K562 (cell line): ENCODE data around the gene TOR3A. TPM values are rescaled to one million over a fixed set of nuclear protein-coding genes. Genes with fewer than 3 reads are reported as not detected.

Experiments
- ATAC-seq: fragments of 200-7000 bp; cut with Tn5 transposase; 3 replicates; pipeline ENCODE4 v1.9.1; 2020; ENCODE audit warnings: moderate library complexity
- BruUV-seq: library from RNA; stranded (reverse); fragments of 400-500 nt; replicated peaks from 2 replicates; lab custom pipeline; 2021; lab: Mats Ljungman, UMichigan
- CTCF ChIA-PET: fragments of 300-600 bp; formaldehyde crosslinking; extraction: SDS; loops from one replicate; lab custom pipeline; 2021; ENCODE audit warnings: low intra/inter-chr PET ratio; lab: Yijun Ruan, JAX
- POLR2A ChIA-PET: fragments of 300-600, 350-650 bp; sonication (Branson Sonifier 250); formaldehyde crosslinking; extraction: SDS; loops from one replicate; lab custom pipeline; 2021; ENCODE audit warnings: antibody characterized with exemption, inconsistent platforms; lab: Yijun Ruan, JAX
- DNase-seq, 4 experiments: peaks; one replicate each; pipeline versions ENCODE4 v3.0.0 to v3.0.0-alpha.2; 2011 to 2018; ENCODE audit warnings: low spot score in 3 of 4, mixed read lengths in 3 of 4; ENCODE audit errors: extremely low read depth in 1 of 4
- FAIRE-seq: peaks from 2 replicates; lab custom pipeline; 2011; peaks lifted over from hg19 to GRCh38; lab: Jason Lieb, UNC
- H2AFZ ChIP-seq: 2 replicates; pipeline ENCODE4 v1.6.0; 2011; ENCODE audit warnings: low read depth, low read length, control low read depth, inconsistent platforms
- H3K27ac ChIP-seq: fragments of 200-600 bp; 3 replicates; pipeline ENCODE4 v1.8.0; 2011; ENCODE audit warnings: low read depth, mild to moderate bottlenecking, control low read depth, inconsistent platforms, low read length, moderate library complexity, mixed read lengths; ENCODE audit errors: extremely low read depth
- H3K27me3 ChIP-seq, 2 experiments: fragments of 300-600 bp in 1 of 2; 2 replicates in 1 of 2; 3 replicates in 1 of 2; pipeline versions ENCODE4 v1.6.0 to v1.8.0; 2011; ENCODE audit warnings: inconsistent platforms in 2 of 2, low read length in 2 of 2, mild to moderate bottlenecking in 1 of 2, mixed read lengths in 1 of 2, moderate library complexity in 1 of 2; ENCODE audit not compliant: control insufficient read depth in 2 of 2, insufficient read depth in 2 of 2
- H3K36me3 ChIP-seq: fragments of 300-600 bp; 3 replicates; pipeline ENCODE4 v1.8.0; 2011; ENCODE audit warnings: mild to moderate bottlenecking, low read length, inconsistent platforms; ENCODE audit not compliant: control insufficient read depth, insufficient read depth
- H3K4me1 ChIP-seq, 2 experiments: fragments of 200-600 bp in 1 of 2; replicated peaks in 1 of 2; 2 replicates in 1 of 2; 3 replicates in 1 of 2; pipeline versions ENCODE4 v1.5.1 to v1.8.0; 2011; ENCODE audit warnings: inconsistent platforms in 2 of 2, low read length in 2 of 2, mild to moderate bottlenecking in 1 of 2, mixed read lengths in 1 of 2, moderate library complexity in 1 of 2; ENCODE audit not compliant: control insufficient read depth in 2 of 2, insufficient read depth in 2 of 2
- H3K4me2 ChIP-seq: 2 replicates; pipeline ENCODE4 v1.6.1; 2011; ENCODE audit warnings: low read length, control low read depth, inconsistent platforms, mixed read lengths; ENCODE audit not compliant: insufficient read depth
- H3K4me3 ChIP-seq: fragments of 200-600 bp; sonication (generic), shearing (Covaris generic); 2 replicates; pipeline ENCODE4 v1.5.1; 2016; ENCODE audit warnings: control low read depth, inconsistent platforms
- H3K79me2 ChIP-seq: fragments of 200-600 bp; 3 replicates; pipeline ENCODE4 v1.8.0; 2011; ENCODE audit warnings: low read length, inconsistent platforms; ENCODE audit not compliant: control insufficient read depth, insufficient read depth
- H3K9ac ChIP-seq, 2 experiments: 2 replicates each; pipeline versions ENCODE4 v1.6.0 to v1.6.1; 2011; ENCODE audit warnings: low read depth in 2 of 2, low read length in 2 of 2, control low read depth in 1 of 2, inconsistent platforms in 1 of 2, mild to moderate bottlenecking in 1 of 2, mixed read lengths in 1 of 2; ENCODE audit not compliant: insufficient read depth in 1 of 2
- H3K9me1 ChIP-seq: one replicate; pipeline ENCODE4 v1.6.0; 2011; ENCODE audit warnings: inconsistent platforms, mild to moderate bottlenecking, low read length, moderate library complexity; ENCODE audit not compliant: control insufficient read depth, insufficient read depth
- H3K9me3 ChIP-seq: replicated peaks from 2 replicates; pipeline ENCODE4 v1.5.1; 2011; ENCODE audit warnings: low read depth, low read length, inconsistent platforms; ENCODE audit not compliant: control insufficient read depth, insufficient read depth
- H4K20me1 ChIP-seq: replicated peaks from 2 replicates; pipeline ENCODE4 v1.6.1; 2011; ENCODE audit warnings: low read length, inconsistent platforms, mixed read lengths; ENCODE audit not compliant: control insufficient read depth, insufficient read depth
- DLX4 ChIP-seq: fragments of 250-450 bp; sonication (Bioruptor Pico); IDR thresholded peaks from 2 replicates; pipeline ENCODE4 v1.6.1; 2021; ENCODE audit warnings: mild to moderate bottlenecking
- MTA2 ChIP-seq: fragments of 450-650 bp; IDR thresholded peaks from 2 replicates; pipeline ENCODE4 v1.6.1; 2016; ENCODE audit warnings: low read depth
- NCOA2 ChIP-seq, 2 experiments: fragments of 450-650 bp; IDR thresholded peaks; 2 replicates each; pipeline ENCODE4 v1.6.1; 2018; ENCODE audit warnings: mild to moderate bottlenecking in 2 of 2, moderate library complexity in 1 of 2; ENCODE audit not compliant: partially characterized antibody in 2 of 2
- TAF7 ChIP-seq: fragments of 450-650 bp; IDR thresholded peaks from 2 replicates; pipeline ENCODE4 v1.6.1; 2016; ENCODE audit warnings: missing genetic modification characterization, missing compliant biosample characterization
- TAF9B ChIP-seq: fragments of 450-650 bp; IDR thresholded peaks from 2 replicates; pipeline ENCODE4 v1.6.1; 2018; ENCODE audit warnings: mild to moderate bottlenecking; ENCODE audit not compliant: partially characterized antibody
- TCF3 ChIP-seq: sonication (generic); formaldehyde crosslinking; IDR thresholded peaks from 2 replicates; pipeline ENCODE4 v1.4.0; 2020; ENCODE audit warnings: mild to moderate bottlenecking, missing genetic modification reagents
- UBTF ChIP-seq, 2 experiments: IDR thresholded peaks; 2 replicates each; pipeline ENCODE4 v1.6.1; 2012; ENCODE audit warnings: improper control_type of control experiment in 2 of 2, low read depth in 2 of 2, low read length in 2 of 2, borderline replicate concordance in 1 of 2
- ZC3H4 ChIP-seq: sonication (generic); formaldehyde crosslinking; IDR thresholded peaks from 2 replicates; pipeline ENCODE4 v1.9.0; 2021; ENCODE audit warnings: missing genetic modification reagents, borderline replicate concordance
- ZNF124 ChIP-seq: sonication (generic); formaldehyde crosslinking; IDR thresholded peaks from 2 replicates; pipeline ENCODE4 v1.8.1; 2022; ENCODE audit warnings: missing genetic modification reagents
- ZNF253 ChIP-seq: fragments of 250-450 bp; sonication (Bioruptor Pico); conservative IDR thresholded peaks from 2 replicates; pipeline ENCODE4 v1.6.1; 2021; ENCODE audit warnings: mild to moderate bottlenecking
- WGBS: fragments of 100-300 bp; shearing (Covaris generic); methylation state at CpG from one replicate; pipeline ENCODE4 v1.1.6; 2016; ENCODE audit warnings: low coverage, mixed read lengths; ENCODE audit not compliant: insufficient coverage; ENCODE audit errors: missing lambda C conversion rate; 5-methylcytosine and 5-hydroxymethylcytosine counted together
- in situ Hi-C: fragments of 300-500 bp; cut with MboI; formaldehyde crosslinking; loops from 4 replicates; pipeline ENCODE4 v1.15.0; 2018; ENCODE audit warnings: inconsistent platforms, mixed read lengths
- intact Hi-C: fragments of 100-400 bp; cut with micrococcal nuclease; formaldehyde crosslinking; loops from 2 replicates; pipeline ENCODE4 v1.14.2; 2022
- polyA plus RNA-seq, 8 experiments: library from polyadenylated mRNA; depleted of rRNA in 4 of 8; stranded (reverse) in 5 of 8; unstranded in 3 of 8; fragments of >200 nt; fragmentation: Nextera tagmentation in 2 of 8; fragmentation: Illumina TruSeq in 1 of 8; extraction: Ambion mirVana in 2 of 8; extraction: Trizol in 1 of 8; gene quantifications; 2 replicates each; pipeline versions ENCODE4 v1.2.1 to v1.2.3, GENCODE V29; 2011 to 2014; ENCODE audit warnings: inconsistent platforms in 1 of 8, missing spikeins in 1 of 8
- total RNA-seq, 7 experiments: library from RNA; depleted of rRNA in 6 of 7; stranded (reverse); fragments of >200 nt in 6 of 7; fragmentation: Illumina TruSeq in 2 of 7; extraction: Trizol in 2 of 7; gene quantifications; 2 replicates each; pipeline versions ENCODE4 v1.2.1 to v1.2.3, GENCODE V29; 2011 to 2021; ENCODE audit warnings: low replicate concordance in 1 of 7
- TF ChIP-seq, protein P1 (sequence below): sonication (generic); formaldehyde crosslinking; IDR thresholded peaks from 2 replicates; pipeline ENCODE4 v1.8.0; 2022; ENCODE audit warnings: mild to moderate bottlenecking, missing genetic modification reagents

The TOR3A gene
- total and polyA plus RNA-seq, 9 of the 15 experiments (the other 6 are each of a cell fraction or from before 2014, with no cell fraction given): 7.9 to 94.5 (median 39.7) TPM

GRCh38 chr1:179095924-179096323, 14.1 kb downstream of the TOR3A start (continued):
- no peak for TF ChIP-seq DLX4 (CRISPR knock-in tag)
- TF ChIP-seq MTA2: no peak
- TF ChIP-seq, protein P1, sequence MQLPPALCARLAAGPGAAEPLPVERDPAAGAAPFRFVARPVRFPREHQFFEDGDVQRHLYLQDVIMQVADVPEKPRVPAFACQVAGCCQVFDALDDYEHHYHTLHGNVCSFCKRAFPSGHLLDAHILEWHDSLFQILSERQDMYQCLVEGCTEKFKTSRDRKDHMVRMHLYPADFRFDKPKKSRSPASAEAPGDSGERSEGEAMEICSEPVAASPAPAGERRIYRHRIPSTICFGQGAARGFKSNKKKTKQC (CRISPR knock-in tag): no peak
- TF ChIP-seq TAF7: no peak

DNA sequence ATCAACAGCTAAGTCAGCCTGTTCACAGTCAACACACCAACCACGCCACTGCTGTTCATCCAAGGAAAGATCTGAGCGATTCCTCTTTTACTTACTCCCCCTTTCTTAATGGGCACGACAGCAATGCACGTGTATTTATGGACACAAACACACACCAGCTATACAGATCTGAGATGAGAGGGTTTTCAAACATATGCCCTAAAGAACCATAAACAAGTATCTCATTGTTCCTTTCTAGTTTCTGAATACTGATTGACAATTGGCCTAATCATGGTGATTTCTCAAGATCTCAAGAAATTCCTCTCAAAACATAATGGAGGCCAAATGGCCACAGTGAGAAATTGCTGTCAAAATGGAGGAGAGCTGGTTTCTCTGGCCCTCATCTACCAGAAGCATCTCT, 18.0 kb downstream of the TOR3A start:
- Histone ChIP-seq H3K9me3 (no peaks in the 10 kb centered on the region), H4K20me1 (no peaks in the 10 kb centered on the region), H3K79me2 (no peaks in the 10 kb centered on the region), H3K27me3 (no peaks in the 10 kb centered on the region), H3K4me1 (no peaks in the 10 kb centered on the region), H3K9me1 (no peaks in the 10 kb centered on the region), H3K9ac (no peak overlapping the region), H3K27ac (no peak overlapping the region), H3K4me2 (no peak overlapping the region), H3K4me3 (no peak overlapping the region), H3K36me3 (peaks cover 34% of the 10 kb centered on the region), H2AFZ (no peak overlapping the region)
- intact Hi-C loops (loop anchor here (5.0 kb wide), 1 partner anchor 92 kb away; no protein-coding TSS in a partner anchor), in situ Hi-C loops (no loop called here)
- DNase-seq (no peak), FAIRE-seq (no peak), ATAC-seq (no peak)
- no TSS peak for BruUV-seq
- WGBS: 83% methylated on average over 4 of the region's 4 CpGs
- ChIA-PET CTCF (no interaction called here), POLR2A (interaction anchor here (0.6 kb wide), 1 partner anchor 796 kb away, joined by 3 read pairs; no protein-coding TSS in a partner anchor)
- TF ChIP-seq TAF9B: no peak
- TF ChIP-seq NCOA2 (IDR thresholded peaks at IDR 0.05; ENCODE audit: partially characterized antibody in 2 of 2): no peak
- no peak for TF ChIP-seq ZC3H4 (CRISPR knock-in tag)
- no peak for TF ChIP-seq UBTF (IDR thresholded peaks at IDR 0.05; ENCODE audit: borderline replicate concordance in 1 of 2, low read depth in 2 of 2, low read length in 2 of 2)
- no peak for TF ChIP-seq ZNF124 (CRISPR knock-in tag)
- no peak for TF ChIP-seq ZNF253
- TF ChIP-seq DLX4 (CRISPR knock-in tag): no peak
- TF ChIP-seq TCF3 (CRISPR knock-in tag): no peak
